Activated CD4-positive, CD25-positive, alpha-beta regulatory T cell treated with anti-CD3 and anti-CD28 coated beads, Interleukin-2, amount 50 U/mL, for 24 hours (primary cell): Measurements from ENCODE around the gene PTF1A.
"Not testable (repeated sequence)": the region's sequence is repeated elsewhere in the genome, so short reads cannot be mapped to it uniquely, and the experiment has no call there.

Experiments
- ATAC-seq, 2 donors: fragments of 150-1000 bp; cut with Tn5 transposase; one replicate each; pipeline ENCODE4 v1.10.0; 2021; ENCODE audit warnings: mild to moderate bottlenecking in 1 of 2, moderate library complexity in 1 of 2

PTF1A gene

DNA sequence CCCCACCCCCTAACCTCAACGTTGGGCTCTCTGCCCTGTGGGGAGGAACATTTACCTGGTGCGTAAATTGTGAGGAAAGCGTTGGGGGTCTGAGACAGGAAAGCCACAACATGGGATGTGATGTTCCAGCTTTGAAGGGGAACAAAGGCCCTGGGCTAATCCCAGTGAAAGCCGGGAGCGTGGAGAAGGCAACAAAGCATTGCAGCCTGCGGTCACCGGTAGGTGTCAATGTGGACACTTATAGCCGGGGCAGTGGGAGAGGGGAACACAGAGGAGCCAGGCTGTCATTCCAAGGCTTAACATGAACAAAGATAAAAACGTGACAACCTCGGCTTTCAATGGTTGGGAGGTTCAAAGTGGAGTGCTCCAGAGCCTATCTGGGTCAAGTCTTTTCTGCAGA lies 12.7 kb downstream of the PTF1A start:
- no peak for ATAC-seq

GRCh38 chr10:23205972-23206642 lies 14.0 kb downstream of the PTF1A start:
- ATAC-seq = no peak

GRCh38 chr10:23217471-23217870 lies 25.4 kb downstream of the PTF1A start:
- no peak for ATAC-seq

DNA sequence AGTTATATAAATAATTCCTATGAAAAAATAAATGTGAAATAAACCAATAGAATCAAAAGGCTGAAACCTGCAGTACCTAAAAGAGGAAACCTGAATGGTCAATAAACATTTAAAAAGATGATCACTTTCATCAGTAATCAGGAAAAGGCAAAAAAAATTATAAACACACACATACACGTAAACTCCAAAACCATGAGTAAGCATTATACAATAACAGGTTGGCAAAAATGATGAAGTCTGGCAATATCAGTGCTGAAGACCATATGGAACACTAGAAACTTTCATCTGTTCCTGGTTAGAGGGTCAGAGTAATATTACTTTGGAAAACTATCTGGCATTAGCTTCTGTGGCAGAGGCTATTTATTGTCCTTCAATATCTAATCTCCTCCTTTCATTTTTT lies 38.5 kb downstream of the PTF1A start:
- no peak for ATAC-seq

- no peak for ATAC-seq
Measured at GRCh38 chr10:23238015-23238414, 45.9 kb downstream of the PTF1A start.

- ATAC-seq = not testable (repeated sequence)
Measured at GRCh38 chr10:23241779-23242178, 49.7 kb downstream of the PTF1A start.
